ENCODE data around the gene SIRPD. TPM values are rescaled to one million over a fixed set of nuclear protein-coding genes. Genes with fewer than 3 reads are reported as not detected.
"Not testable (repeated sequence)": the region's sequence is repeated elsewhere in the genome, so short reads cannot be mapped to it uniquely, and the experiment has no call there.

SIRPD gene
- under 1 TPM in 1 of 2 donors, not detected in 1; 0.24 TPM for total RNA-seq
- long read RNA-seq, donor 1 = 0 reads
- long read RNA-seq, donor 2 = 0 reads

DNA sequence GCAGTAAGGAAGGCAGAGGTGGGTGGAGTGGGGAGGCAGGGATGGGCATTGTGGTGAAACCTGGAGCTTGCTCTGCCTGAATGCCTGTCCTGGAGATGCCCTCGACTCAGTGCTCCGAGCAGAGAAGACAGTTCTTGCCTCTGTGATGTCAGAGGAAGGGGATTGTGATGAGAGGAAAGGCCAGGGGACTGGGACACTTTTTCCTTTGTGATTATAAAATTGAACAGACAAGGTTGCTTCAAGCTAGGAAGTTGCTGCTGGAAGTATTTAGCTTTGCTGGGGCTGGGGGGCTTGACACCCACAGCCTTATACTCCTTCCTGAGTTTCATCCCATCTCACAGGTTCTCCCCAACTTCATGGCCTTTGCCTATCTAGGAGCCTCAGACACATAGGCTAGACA, at the start of gene SIRPD:
TSS of gene SIRPD (minus strand) at position 101 of the 400 bp plus-strand sequence. CDS start at position 49, 52 bp downstream.
- DNase-seq (ENCODE audit: low spot score) = no peak
- intact Hi-C loops (cut with DNase I) = no loop called here

DNA sequence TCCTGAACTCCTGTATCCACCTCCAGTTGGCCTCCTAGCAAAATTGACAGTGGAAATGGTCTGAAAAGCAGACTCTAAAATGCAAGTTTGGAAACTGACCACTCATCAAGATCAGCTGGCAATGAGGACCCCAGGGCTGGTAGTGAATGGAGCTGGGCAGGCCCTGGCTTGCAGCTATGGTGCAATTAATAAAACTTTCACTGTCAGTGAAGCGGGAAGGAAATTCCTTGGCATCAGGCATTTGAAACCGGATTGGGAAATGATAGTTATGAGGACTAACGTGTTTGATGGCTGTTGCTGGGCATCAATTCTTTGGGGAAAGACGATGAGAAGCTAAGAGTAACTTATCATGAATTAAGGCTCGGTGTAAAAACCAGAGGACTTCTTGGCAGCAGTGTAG, 43.2 kb upstream of the SIRPD start:
- DNase-seq (ENCODE audit: low spot score) = no peak
- intact Hi-C loops (cut with DNase I) = no loop called here

DNA sequence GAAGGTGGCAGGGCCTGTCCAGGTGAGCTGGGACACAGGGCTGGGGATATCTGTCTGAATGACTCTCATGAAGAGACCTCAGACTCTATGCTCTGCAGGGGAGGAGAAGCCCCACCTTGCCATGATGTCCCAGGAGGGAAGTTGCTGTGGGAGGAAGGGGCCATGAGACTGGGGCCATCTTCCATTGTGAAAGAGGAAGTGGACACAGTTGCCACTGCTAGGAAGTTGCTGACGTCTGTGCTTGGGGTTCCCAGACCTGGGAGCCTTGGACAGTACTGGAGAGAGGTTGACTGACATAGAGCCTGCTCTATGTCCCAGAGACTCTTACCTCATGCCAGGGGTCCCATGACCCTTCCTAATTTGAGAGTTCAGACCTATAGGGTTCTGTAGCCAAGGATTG, 37.8 kb upstream of the SIRPD start:
- no peak for DNase-seq (ENCODE audit: low spot score)
- intact Hi-C loops (cut with DNase I) = no loop called here

DNA sequence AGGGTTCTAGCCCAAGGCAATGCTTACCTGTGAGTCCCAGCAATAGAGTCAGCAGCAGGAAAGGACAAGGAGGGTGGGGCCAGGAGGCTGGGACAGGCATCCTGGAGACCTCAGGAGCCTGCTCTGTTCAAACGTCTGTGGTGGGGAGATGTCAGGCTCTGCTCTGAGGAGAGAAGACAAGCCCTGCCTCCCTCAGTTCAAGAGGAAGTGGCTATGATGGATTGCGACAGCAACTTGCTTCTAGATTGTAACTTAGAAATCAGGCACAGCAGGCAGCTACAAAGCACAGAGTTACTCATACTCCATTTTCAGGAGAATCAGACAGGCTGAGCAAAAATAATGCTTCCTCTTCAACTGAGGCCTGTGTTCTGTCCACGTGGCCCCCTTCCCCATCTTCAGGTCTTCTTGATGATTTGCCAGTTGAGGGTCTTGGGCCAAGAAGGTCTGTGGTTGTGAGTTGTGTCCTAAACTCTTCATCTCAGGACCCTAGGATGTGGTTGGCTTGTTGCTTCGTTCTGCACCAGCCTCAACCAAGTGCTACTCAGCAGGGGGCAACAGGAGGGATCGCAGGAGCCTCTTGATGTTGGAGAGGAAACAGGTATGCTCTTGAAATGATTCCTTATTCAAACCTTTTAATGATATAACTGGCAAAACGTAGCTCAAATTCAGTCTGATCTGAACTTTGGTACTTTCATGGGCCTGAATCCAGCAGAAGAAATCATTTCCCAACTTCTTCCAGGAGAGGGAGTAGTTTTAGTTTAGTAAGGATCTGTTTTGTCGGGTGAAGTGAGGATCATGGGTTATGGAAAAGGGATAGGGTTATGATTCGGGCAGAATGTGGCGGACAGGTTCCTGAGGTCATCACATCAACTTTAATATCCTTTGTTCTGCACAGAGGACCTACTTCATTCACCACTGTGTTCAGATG, 31.3 kb upstream of the SIRPD start:
- no peak for DNase-seq (ENCODE audit: low spot score)
- intact Hi-C loops (cut with DNase I) = no loop called here

DNA sequence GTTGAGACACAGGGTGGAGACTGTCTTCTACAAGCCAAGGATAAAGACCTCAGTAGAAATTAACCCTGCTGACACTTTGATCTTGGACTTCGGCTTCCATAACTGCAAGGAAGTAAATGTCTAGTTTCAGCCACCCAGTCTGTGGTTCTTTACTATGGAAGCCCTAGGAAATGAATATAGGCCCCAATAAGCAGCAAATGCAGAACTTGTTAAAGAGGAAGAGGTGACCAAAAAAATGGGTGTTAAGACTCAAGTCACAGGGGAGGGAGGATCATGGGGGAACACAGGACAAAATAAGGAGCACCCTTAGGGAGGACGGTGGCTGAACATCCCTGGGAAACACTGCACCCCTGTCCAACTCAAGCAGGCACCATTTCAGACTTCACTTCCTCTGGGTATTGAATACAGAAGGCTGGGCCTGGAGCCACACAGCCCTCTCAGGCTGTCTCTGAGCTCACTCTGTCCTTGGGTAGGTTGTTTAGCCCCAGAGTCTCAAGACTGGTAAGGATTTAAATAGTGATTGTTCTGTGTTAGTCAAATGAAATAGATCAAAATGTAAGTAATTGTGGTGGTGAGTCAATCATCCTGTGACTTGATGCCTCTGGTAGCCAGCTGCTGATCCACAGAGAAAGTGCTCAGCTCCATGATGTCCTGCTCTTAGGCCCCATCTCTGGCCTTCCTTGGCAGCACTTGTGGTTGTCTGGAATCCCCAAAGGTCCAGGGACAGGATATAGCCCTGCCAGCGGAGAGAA, 30.5 kb upstream of the SIRPD start:
- no peak for DNase-seq (ENCODE audit: low spot score)
- intact Hi-C loops (cut with DNase I) = no loop called here

DNA sequence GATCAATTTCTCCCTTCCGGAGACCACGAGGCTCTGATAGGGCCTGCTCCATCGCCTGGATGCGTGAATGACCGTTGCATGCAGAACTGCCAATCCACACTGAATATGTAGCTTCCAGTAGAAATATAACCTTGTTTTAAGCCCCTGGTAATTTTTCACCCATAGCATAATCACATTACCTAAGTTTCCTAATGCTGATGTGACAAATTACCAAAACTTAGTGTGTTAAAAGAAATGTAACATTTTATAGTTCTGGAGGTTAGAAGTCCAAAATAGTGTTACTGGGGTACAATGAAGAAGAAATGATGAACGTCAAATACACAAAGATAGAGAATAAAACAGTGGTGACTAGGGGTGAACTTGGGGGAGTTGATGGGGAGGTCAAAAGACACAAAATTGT, 22.0 kb upstream of the SIRPD start:
- DNase-seq (ENCODE audit: low spot score) = no peak
- intact Hi-C loops (cut with DNase I) = no loop called here

- intact Hi-C loops (cut with DNase I) = no loop called here
Measured at GRCh38 chr20:1577906-1578305, 20.4 kb upstream of the SIRPD start.

GRCh38 chr20:1577313-1577712, 19.8 kb upstream of the SIRPD start:
- DNase-seq (ENCODE audit: low spot score); intact Hi-C loops (cut with DNase I): not testable (repeated sequence)

More at GRCh38 chr20:1577906-1578305, 20.4 kb upstream of the SIRPD start:
- no peak for DNase-seq (ENCODE audit: low spot score)

GRCh38 chr20:1576641-1577040, 19.1 kb upstream of the SIRPD start:
- intact Hi-C loops (cut with DNase I) = no loop called here
- no peak for DNase-seq (ENCODE audit: low spot score)

- intact Hi-C loops (cut with DNase I) = not testable (repeated sequence)
Measured at GRCh38 chr20:1576003-1576402, 18.5 kb upstream of the SIRPD start.

GRCh38 chr20:1571583-1571982, 14.1 kb upstream of the SIRPD start:
- DNase-seq (ENCODE audit: low spot score); intact Hi-C loops (cut with DNase I): not testable (repeated sequence)

More at GRCh38 chr20:1576003-1576402, 18.5 kb upstream of the SIRPD start:
- not testable (repeated sequence) for DNase-seq (ENCODE audit: low spot score)

DNA sequence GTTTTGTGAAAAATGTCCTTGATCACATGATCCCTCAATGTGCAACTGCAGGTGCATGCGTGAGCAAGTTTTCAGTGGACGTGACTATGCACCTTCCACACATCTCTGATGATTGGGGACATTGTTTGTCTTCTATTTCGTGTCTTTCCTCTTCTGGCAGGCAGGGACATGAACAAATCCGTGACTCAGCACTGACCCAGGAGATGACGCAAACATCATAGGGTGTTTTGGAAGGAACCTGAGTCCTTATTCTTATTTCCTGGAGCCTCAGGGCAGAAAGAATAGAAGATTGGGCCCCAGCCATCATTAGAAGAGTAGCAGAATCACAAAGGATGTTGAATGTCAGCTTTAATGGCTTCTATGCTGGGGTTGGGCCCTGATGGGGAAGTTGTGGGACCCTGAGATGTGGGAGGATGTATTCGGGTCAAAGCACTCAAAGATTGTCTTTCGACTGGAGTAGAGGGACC, 11.9 kb upstream of the SIRPD start:
- no peak for DNase-seq (ENCODE audit: low spot score)
- intact Hi-C loops (cut with DNase I) = no loop called here

GRCh38 chr20:1568163-1568490, 10.6 kb upstream of the SIRPD start:
- intact Hi-C loops (cut with DNase I) = no loop called here
- no peak for DNase-seq (ENCODE audit: low spot score)

GRCh38 chr20:1567392-1568162, 10.1 kb upstream of the SIRPD start:
- intact Hi-C loops (cut with DNase I) = no loop called here
- no peak for DNase-seq (ENCODE audit: low spot score)

DNA sequence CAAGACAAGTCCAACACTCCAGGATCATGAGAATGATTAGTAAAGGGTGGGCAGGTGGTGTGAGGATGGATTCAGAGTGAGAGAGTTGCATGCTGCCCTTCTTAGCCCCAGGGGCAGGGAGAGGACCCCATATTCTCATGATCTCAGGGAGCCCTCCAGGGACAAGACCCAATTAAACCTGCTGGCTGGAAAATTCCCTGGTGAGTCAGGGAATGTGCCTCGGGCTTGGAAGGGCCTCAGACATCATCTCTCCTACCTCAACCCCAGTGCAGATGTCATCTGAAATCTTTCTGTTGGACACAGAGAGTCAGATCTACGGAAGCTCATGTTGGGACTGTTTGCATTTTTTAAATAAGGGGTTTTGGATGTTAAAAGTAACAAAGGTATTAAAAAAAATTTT, 9.2 kb upstream of the SIRPD start:
- DNase-seq (ENCODE audit: low spot score) = no peak
- intact Hi-C loops (cut with DNase I) = no loop called here

- intact Hi-C loops (cut with DNase I) = no loop called here
- no peak for DNase-seq (ENCODE audit: low spot score)
Measured at GRCh38 chr20:1565461-1565860, 8.0 kb upstream of the SIRPD start.

- DNase-seq (ENCODE audit: low spot score) = no peak
- intact Hi-C loops (cut with DNase I) = no loop called here
Measured at GRCh38 chr20:1563598-1563997, 6.1 kb upstream of the SIRPD start.

GRCh38 chr20:1562622-1563021, 5.1 kb upstream of the SIRPD start:
- DNase-seq (ENCODE audit: low spot score) = no peak
- intact Hi-C loops (cut with DNase I) = no loop called here

- intact Hi-C loops (cut with DNase I) = no loop called here
- DNase-seq (ENCODE audit: low spot score) = no peak
Measured at GRCh38 chr20:1561350-1561749, 3.8 kb upstream of the SIRPD start.

DNA sequence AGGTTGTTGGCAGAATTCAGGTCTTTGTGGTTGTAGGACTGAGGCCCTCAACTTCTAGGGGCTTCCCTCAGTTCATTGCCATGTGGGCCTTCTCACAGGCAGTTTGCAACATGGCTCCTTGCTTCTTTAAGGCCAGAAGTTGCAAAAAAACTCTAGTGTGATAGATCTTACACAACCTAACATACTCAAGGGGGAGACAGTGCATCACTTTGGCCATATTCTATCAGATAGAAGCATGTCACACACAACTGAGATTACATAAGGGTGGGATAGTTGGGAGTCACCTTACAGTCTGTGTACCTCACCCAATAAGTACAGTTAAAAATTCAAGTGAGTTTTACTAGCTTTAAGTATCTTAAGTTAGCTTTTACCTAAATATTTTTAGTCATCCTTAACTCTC, 1.6 kb downstream of the SIRPD start:
- intact Hi-C loops (cut with DNase I) = no loop called here
- DNase-seq (ENCODE audit: low spot score) = no peak
